Measurements from ENCODE around the gene TSKS.

DNA sequence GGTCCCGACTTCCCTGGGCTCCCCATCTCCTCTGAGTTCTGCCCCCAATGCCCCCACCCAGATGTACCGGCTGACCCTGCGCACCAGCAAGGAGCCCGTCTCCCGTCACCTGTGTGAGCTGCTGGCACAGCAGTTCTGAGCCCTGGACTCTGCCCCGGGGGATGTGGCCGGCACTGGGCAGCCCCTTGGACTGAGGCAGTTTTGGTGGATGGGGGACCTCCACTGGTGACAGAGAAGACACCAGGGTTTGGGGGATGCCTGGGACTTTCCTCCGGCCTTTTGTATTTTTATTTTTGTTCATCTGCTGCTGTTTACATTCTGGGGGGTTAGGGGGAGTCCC lies 43.5 kb upstream of the TSKS start:
- TF ChIP-seq, protein P1, sequence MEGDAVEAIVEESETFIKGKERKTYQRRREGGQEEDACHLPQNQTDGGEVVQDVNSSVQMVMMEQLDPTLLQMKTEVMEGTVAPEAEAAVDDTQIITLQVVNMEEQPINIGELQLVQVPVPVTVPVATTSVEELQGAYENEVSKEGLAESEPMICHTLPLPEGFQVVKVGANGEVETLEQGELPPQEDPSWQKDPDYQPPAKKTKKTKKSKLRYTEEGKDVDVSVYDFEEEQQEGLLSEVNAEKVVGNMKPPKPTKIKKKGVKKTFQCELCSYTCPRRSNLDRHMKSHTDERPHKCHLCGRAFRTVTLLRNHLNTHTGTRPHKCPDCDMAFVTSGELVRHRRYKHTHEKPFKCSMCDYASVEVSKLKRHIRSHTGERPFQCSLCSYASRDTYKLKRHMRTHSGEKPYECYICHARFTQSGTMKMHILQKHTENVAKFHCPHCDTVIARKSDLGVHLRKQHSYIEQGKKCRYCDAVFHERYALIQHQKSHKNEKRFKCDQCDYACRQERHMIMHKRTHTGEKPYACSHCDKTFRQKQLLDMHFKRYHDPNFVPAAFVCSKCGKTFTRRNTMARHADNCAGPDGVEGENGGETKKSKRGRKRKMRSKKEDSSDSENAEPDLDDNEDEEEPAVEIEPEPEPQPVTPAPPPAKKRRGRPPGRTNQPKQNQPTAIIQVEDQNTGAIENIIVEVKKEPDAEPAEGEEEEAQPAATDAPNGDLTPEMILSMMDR (IDR thresholded peaks at IDR 0.05): no peak
- TF ChIP-seq POLR2A (IDR thresholded peaks at IDR 0.05): no peak
- no peak for TF ChIP-seq EP300 (IDR thresholded peaks at IDR 0.05)
